HepG2 (cell line): ENCODE results near the gene VAMP4. TPM values are rescaled to one million over a fixed set of nuclear protein-coding genes. Genes with fewer than 3 reads are reported as not detected.

Experiments used
- ATAC-seq: fragments of 200-7000 bp; cut with Tn5 transposase; 3 replicates; pipeline ENCODE4 v1.9.1; 2020; ENCODE audit warnings: mild to moderate bottlenecking, moderate library complexity
- BruUV-seq: library from RNA; stranded (reverse); fragments of 400-500 nt; replicated peaks from 2 replicates; lab custom pipeline; 2021; lab: Mats Ljungman, UMichigan
- CTCF ChIA-PET: fragments of 300-600 bp; formaldehyde crosslinking; extraction: SDS; loops from one replicate; lab custom pipeline; 2021; ENCODE audit warnings: low total read pairs, inconsistent platforms, low intra/inter-chr PET ratio; lab: Yijun Ruan, JAX
- POLR2A ChIA-PET: fragments of 350-600 bp; sonication (Branson Sonifier 250); formaldehyde crosslinking; loops from one replicate; lab custom pipeline; 2020; ENCODE audit warnings: antibody characterized with exemption, inconsistent platforms; lab: Yijun Ruan, JAX
- DNase-seq: peaks from one replicate; pipeline ENCODE4 v3.0.0-alpha.2; 2015; ENCODE audit warnings: low spot score
- FAIRE-seq: peaks from 3 replicates; lab custom pipeline; 2011; peaks lifted over from hg19 to GRCh38; lab: Jason Lieb, UNC
- H2AFZ ChIP-seq: one replicate; pipeline ENCODE4 v1.6.1; 2011; ENCODE audit warnings: low read length, inconsistent platforms
- H3K27ac ChIP-seq: fragments of 300-600 bp; 3 replicates; pipeline ENCODE4 v1.8.0; 2011; ENCODE audit warnings: mixed run types, mild to moderate bottlenecking, mixed read lengths, low read length, inconsistent platforms; ENCODE audit not compliant: insufficient read depth; ENCODE audit errors: extremely low read length
- H3K27me3 ChIP-seq, 2 experiments: fragments of 200-600 bp in 1 of 2; 2 replicates in 1 of 2; 3 replicates in 1 of 2; pipeline versions ENCODE4 v1.6.0 to v1.8.0; 2011; ENCODE audit warnings: low read length in 2 of 2, mild to moderate bottlenecking in 2 of 2, moderate library complexity in 2 of 2, inconsistent platforms in 1 of 2; ENCODE audit not compliant: insufficient read depth in 2 of 2, control insufficient read depth in 1 of 2
- H3K36me3 ChIP-seq, 2 experiments: fragments of 200-600 bp in 1 of 2; replicated peaks in 1 of 2; 2 replicates in 1 of 2; 3 replicates in 1 of 2; pipeline versions ENCODE4 v1.5.1 to v1.8.0; 2011; ENCODE audit warnings: low read length in 2 of 2, inconsistent platforms in 1 of 2; ENCODE audit not compliant: insufficient read depth in 2 of 2, control insufficient read depth in 1 of 2
- H3K4me1 ChIP-seq: 2 replicates; pipeline ENCODE4 v1.5.1; 2012; ENCODE audit warnings: low read length, inconsistent platforms; ENCODE audit not compliant: insufficient read depth
- H3K4me2 ChIP-seq: 2 replicates; pipeline ENCODE4 v1.6.0; 2011; ENCODE audit warnings: low read depth, low read length, inconsistent platforms
- H3K4me3 ChIP-seq, 3 experiments: fragments of 200-600 bp in 1 of 3; sonication (generic), shearing (Covaris generic) in 1 of 3; replicated peaks in 1 of 3; 2 replicates each; pipeline ENCODE4 v1.5.1; 2011 to 2016; ENCODE audit warnings: low read length in 3 of 3, inconsistent platforms in 2 of 3, low read depth in 2 of 3, mild to moderate bottlenecking in 2 of 3, control low read depth in 1 of 3, mixed read lengths in 1 of 3; ENCODE audit not compliant: insufficient read depth in 1 of 3
- H3K79me2 ChIP-seq: one replicate; pipeline ENCODE4 v1.6.1; 2011; ENCODE audit warnings: low read length, inconsistent platforms; ENCODE audit not compliant: insufficient read depth
- H3K9ac ChIP-seq: 2 replicates; pipeline ENCODE4 v1.6.0; 2011; ENCODE audit warnings: mild to moderate bottlenecking, low read depth, low read length, inconsistent platforms; ENCODE audit not compliant: insufficient read depth
- H3K9me3 ChIP-seq: 2 replicates; pipeline ENCODE4 v1.5.1; 2012; ENCODE audit warnings: mild to moderate bottlenecking, low read length
- H4K20me1 ChIP-seq: 2 replicates; pipeline ENCODE4 v1.6.0; 2011; ENCODE audit warnings: inconsistent platforms, mild to moderate bottlenecking, low read length, moderate library complexity; ENCODE audit not compliant: insufficient read depth
- MAFF ChIP-seq: IDR thresholded peaks from 2 replicates; pipeline ENCODE4 v1.6.1; 2011; ENCODE audit warnings: low read depth, low read length, improper control_type of control experiment
- MAFK ChIP-seq, 2 experiments: IDR thresholded peaks in 1 of 2; conservative IDR thresholded peaks in 1 of 2; 2 replicates each; pipeline ENCODE4 v1.6.1; 2011; ENCODE audit warnings: improper control_type of control experiment in 2 of 2, low read length in 2 of 2
- PRPF4 ChIP-seq: fragments of 200-400 bp; formaldehyde crosslinking; IDR thresholded peaks from 2 replicates; pipeline ENCODE4 v1.6.1; 2016; ENCODE audit warnings: low read length, low read depth; ENCODE audit not compliant: poor library complexity, severe bottlenecking
- RBAK ChIP-seq: sonication (generic); formaldehyde crosslinking; IDR thresholded peaks from 2 replicates; pipeline ENCODE4 v1.5.1; 2020; ENCODE audit warnings: mild to moderate bottlenecking, missing genetic modification reagents
- ZNF720 ChIP-seq: sonication (generic); formaldehyde crosslinking; IDR thresholded peaks from 2 replicates; pipeline ENCODE4 v1.4.0; 2020; ENCODE audit warnings: missing genetic modification reagents
- ZNF770 ChIP-seq: sonication (generic); formaldehyde crosslinking; IDR thresholded peaks from 2 replicates; pipeline ENCODE4 v1.5.0; 2020; ENCODE audit warnings: mild to moderate bottlenecking, missing genetic modification reagents
- WGBS: methylation state at CpG from one replicate; pipeline ENCODE4 v1.1.6; 2017; ENCODE audit warnings: low lambda C conversion rate; 5-methylcytosine and 5-hydroxymethylcytosine counted together
- in situ Hi-C: cut with HindIII; loops from 2 replicates; pipeline ENCODE4 v1.10.0; 2017; ENCODE audit warnings: low pct_unique_long_range_greater_than_20kb; ENCODE audit not compliant: extremely low pct_ligation_motif_present
- intact Hi-C: fragments of 100-400 bp; cut with micrococcal nuclease; formaldehyde crosslinking; loops from one replicate; pipeline ENCODE4 v1.10.0; 2022; ENCODE audit not compliant: unreplicated experiment
- polyA plus RNA-seq, 8 experiments: library from polyadenylated mRNA; depleted of rRNA in 3 of 8; stranded (reverse) in 7 of 8; unstranded in 1 of 8; fragments of >200 nt; fragmentation: Illumina TruSeq in 4 of 8; extraction: Trizol in 4 of 8; gene quantifications; 2 replicates each; pipeline versions ENCODE4 v1.2.1 to v1.2.3, GENCODE V29; 2011 to 2016; ENCODE audit warnings: low read depth in 4 of 8, missing spikeins in 1 of 8, mixed read lengths in 1 of 8; ENCODE audit not compliant: insufficient read depth in 1 of 8
- total RNA-seq, 5 experiments: library from RNA; depleted of rRNA; stranded (reverse); fragments of >200 nt; fragmentation: Illumina TruSeq; extraction: Trizol; gene quantifications; 2 replicates each; pipeline ENCODE4 v1.2.3, GENCODE V29; 2016; ENCODE audit warnings: low read depth in 1 of 5

The VAMP4 gene
- total and polyA plus RNA-seq, 2 of the 13 experiments (the other 11 are each of a cell fraction or from before 2014, with no cell fraction given): 1.4 to 2.0 TPM

DNA sequence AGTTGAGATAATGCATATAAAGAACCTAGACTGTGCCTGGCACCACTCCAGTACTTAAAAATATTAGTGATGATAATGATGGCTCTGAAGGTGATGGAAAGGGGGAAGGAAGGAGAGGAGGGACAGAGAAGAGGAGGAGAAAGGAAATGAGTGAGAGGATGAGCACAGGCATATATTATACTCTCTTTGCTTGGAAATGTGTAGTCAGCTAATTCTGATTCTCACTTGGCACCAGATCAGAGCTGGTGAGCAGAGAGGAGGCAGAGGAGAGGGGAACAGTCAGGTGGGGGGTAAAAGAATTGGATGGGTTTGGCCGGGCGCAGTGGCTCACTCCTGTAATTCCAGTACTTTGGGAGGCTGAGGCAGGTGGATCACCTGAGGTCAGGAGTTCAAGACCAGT, 65.0 kb downstream of the VAMP4 start:
- H3K9ac ChIP-seq: no peak overlapping the region
- no peaks in the 10 kb centered on the region for H3K36me3 ChIP-seq
- ChIA-PET CTCF (no interaction called here), POLR2A (no interaction called here)
- H4K20me1 ChIP-seq: no peaks in the 10 kb centered on the region
- no peaks in the 10 kb centered on the region for H3K9me3 ChIP-seq
- H3K4me1 ChIP-seq: no peaks in the 10 kb centered on the region
- WGBS: 26% methylated on average over 2 of the region's 2 CpGs
- H3K27ac ChIP-seq: no peak overlapping the region
- H3K27me3 ChIP-seq: no peaks in the 10 kb centered on the region
- FAIRE-seq (no peak), ATAC-seq (no peak), DNase-seq (no peak)
- H3K4me2 ChIP-seq: no peak overlapping the region
- 0 out of 2 replicates have a peak, but pooled peaks have one; percentile 12 for TF ChIP-seq MAFF
- TF ChIP-seq MAFK (conservative IDR thresholded peaks at IDR 0.05 in 1 of 2, IDR thresholded peaks at IDR 0.05 in 1 of 2; ENCODE audit: low read length in 2 of 2): peak; percentile 46 to 51; a peak in 3 of 4 replicates
- no peak for TF ChIP-seq ZNF720 (CRISPR knock-in tag)
- no peak for TF ChIP-seq ZNF770
- TF ChIP-seq PRPF4: no peak
- no peak for TF ChIP-seq RBAK (CRISPR knock-in tag)
- no peak overlapping the region for H3K4me3 ChIP-seq
- intact Hi-C loops (no loop called here), in situ Hi-C loops (no loop called here)
- BruUV-seq: no TSS peak
- no peaks in the 10 kb centered on the region for H3K79me2 ChIP-seq
- H2AFZ ChIP-seq: no peak overlapping the region
